ENCODE measurements around the gene SCFD2.

DNA sequence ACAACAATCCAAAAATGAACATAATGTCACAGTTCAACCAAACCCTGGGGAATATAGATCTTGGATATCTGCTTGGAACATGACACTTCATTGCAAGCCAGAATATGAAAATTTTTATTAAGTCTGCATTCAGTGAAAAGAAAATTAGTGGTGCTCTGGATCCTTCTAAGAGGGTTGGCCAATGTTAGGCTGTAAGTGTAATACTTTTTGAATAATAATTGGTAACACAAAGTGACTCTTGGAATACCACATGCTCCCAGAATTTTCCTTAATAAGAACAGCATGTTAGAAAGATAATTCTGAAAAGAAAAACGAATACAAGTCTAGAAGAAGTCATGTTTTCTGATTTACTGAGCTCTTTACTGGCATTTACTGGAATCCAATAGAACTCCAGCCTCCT lies 328.0 kb downstream of the SCFD2 start:
- TF ChIP-seq EZH2phosphoT487 (IDR thresholded peaks at IDR 0.05; ENCODE audit: low read depth): no peak
- TF ChIP-seq, protein P1, sequence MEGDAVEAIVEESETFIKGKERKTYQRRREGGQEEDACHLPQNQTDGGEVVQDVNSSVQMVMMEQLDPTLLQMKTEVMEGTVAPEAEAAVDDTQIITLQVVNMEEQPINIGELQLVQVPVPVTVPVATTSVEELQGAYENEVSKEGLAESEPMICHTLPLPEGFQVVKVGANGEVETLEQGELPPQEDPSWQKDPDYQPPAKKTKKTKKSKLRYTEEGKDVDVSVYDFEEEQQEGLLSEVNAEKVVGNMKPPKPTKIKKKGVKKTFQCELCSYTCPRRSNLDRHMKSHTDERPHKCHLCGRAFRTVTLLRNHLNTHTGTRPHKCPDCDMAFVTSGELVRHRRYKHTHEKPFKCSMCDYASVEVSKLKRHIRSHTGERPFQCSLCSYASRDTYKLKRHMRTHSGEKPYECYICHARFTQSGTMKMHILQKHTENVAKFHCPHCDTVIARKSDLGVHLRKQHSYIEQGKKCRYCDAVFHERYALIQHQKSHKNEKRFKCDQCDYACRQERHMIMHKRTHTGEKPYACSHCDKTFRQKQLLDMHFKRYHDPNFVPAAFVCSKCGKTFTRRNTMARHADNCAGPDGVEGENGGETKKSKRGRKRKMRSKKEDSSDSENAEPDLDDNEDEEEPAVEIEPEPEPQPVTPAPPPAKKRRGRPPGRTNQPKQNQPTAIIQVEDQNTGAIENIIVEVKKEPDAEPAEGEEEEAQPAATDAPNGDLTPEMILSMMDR (IDR thresholded peaks at IDR 0.05; ENCODE audit: low read depth, low read length): no peak
